DMS114 treated with DMSO at 0.1 percent for 48 hours (cell line): ENCODE data around the gene OSBPL2.

Experiments
- DNase-seq: peaks from one replicate; lab custom pipeline; 2025; ENCODE audit not compliant: unreplicated experiment; lab: John Stamatoyannopoulos, UW

The OSBPL2 gene

DNA sequence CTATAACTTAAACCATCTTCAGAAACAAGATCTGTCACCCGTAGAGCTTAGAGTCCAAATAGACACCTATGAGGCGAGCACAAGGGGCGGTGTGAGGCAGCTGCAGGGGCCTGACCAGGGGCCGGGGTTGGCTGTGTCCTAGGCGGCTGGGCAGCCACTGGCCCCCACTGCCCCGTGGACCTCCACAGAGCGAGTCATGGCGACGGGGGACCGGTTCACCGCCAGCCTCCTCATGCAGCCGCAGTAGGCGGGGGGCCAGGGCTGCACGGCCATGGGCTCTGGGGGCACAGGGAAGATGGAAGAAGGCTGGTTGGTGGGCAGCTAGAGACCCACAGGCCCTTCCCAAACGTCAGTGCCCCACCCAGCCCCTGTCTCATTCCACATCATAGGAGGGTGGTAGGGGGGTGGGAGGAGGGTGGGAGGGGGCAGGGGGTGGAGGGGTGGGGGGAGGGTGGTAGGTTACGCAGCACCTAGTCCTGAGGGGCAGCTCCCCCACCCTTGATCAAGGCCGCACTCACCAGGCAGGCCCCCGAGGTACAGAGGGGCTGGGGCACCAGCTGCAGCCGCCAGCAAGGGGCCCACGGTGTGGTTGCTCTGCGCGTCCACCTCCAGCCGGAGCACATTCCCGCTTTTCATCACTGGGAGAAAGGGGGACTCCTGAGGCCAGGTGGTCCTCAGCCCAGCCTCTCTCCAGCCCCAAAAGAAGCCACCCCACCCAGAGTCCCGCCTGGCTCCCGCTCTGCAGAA, 71.0 kb downstream of the OSBPL2 start:
- DNase-seq, result no peak

DNA sequence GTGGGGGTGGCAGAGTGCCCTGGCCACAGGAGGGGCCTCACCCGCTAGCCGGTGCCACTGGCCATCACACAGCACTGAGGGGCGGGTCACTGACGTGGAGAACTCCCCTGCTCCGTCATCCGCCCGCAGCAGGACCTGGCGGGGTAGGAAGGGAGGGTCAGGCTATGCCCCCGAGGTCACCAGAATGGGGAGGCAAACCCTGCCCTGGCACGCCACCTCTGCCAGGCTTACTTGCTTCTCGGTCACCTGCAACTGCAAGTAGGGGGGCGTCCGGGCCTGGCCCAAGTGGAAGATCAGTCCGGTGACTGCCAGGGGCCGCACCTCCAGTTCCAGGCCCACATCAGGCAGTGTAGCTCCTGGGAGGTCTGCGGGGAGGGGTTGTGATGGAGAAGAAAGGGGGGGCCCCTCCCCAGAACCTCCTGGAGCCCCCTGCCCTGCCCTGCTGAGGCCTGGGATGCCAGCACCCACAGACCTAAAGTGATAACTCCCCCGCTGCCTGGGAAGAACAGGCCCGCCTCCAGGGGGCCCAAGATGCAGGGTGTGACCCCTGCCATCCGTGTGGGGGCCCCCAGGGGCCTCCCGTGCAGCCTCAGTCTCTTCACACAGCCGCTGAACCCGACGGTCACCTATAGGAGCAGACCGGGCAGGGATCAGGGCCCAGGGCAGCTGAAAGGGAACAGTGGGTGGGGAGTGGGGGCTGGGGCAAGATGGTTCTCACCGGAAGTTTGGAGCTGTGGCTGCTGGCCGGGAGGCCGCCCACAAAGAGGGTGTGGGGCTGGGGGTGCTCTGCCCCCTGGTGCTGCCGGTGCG, 71.8 kb downstream of the OSBPL2 start:
- DNase-seq, result no peak

DNA sequence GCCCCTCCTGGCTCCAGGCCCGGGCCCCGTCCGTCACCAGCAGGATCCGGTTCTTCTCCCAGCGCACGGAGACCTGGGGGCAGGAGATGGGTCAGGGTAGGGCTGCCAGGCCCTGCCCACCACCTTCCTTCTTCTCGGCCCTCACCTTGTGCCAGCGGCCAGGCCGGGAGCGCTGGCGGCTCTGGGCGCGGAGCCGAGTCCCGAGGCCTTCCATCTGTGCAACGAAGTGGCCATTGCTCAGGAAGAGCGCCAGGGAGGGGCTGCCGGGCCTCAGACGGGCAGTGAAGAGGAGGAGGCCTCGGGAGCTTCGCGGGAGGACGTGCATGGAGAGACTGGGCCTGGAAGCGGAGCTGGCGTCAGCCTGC, 72.4 kb downstream of the OSBPL2 start:
- DNase-seq, result no peak

DNA sequence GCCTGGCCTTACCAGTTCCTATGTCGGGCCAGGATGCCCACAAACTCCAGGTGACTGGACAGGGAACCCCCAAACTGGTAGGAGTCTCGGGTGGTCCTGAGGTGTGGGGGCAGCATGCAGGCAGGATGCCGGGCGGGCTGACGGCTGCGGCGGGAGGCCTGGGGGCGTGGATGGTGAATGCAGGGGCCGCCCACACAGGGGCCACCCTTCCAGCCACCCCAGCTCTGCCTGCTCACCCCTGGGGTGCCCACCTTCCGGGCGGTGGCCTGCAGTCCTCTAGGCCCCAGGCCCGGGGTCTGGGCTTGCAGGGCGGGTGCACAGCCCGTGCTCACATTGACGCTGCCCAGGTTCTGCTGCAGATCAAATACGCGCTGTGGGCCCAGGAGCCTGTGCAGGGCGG, 72.8 kb downstream of the OSBPL2 start:
- no peak for DNase-seq

DNA sequence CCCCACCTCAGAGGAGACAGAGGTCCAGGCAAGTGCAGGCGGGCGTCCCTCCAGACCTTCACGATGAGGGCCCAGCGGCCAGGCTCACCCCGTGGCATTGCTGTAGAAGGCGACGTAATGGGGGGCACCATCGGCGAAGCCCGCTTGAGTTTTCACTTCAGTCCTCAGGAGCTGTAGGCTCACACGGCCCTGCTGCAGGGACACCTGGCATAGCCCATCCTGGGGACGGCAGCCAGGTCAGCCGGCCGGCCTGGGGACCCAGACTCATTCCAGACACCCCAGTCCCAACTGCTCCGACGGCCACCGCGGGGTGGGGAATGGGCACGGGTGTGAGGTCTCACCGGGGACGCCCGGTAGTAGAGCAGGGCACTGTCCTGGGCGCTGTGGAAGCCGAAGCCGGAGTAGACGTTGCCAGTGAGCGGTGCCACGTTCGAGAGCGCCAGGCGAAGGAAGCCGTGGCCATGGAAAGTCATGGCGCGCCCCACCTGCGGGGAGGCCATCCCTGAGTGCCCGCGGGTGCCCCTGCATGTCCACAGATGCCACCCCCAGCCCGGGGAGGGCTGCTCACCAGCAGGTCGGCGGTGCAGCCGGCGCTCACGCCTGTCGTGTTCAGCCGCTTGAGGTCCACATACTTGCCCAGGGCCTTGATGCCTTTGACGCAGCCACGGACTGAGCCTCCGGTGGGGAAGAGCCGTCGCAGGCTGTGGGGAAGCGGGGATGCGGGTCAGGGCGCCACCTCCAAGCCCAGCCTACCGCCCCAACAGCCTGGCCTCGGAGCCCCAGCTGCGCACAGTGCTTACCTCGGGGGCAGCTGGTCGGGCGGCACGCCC, 73.7 kb downstream of the OSBPL2 start:
- no peak for DNase-seq

DNA sequence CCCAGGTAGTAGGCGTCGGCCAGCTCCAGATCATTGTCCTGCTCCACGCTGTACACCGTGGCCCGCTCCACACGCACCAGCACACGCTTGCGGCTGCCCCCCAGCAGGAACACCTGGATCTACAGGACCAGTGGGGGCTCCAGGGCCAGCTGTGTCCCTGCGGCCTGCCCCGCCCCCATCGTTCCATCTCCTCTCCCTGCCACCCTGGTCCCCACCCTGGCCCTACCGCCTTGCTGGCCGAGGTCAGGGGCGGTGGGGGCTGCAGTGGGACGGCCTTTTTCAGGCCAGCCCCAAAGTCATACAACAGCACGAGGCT, 74.3 kb downstream of the OSBPL2 start:
- DNase-seq, result no peak

DNA sequence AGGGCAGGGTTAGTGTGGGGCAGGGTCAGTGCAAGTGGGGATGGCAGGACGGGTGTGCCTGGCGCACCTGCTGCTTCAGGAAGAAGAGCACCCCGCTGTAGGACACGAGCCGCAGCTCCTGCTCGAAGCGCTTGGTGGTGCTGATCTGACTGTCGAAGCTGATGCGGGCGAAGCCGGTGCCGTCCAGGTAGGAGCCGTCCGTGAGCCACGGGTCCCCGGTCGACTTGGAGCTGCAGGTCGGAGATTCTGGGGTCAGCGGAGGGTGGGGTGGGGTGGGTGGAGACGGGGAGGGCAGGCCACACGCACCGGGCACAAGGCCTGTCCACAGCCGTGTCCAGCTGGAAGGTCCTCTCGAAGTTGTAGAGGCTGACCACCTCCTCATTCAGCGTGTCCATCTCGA, 74.7 kb downstream of the OSBPL2 start:
- DNase-seq, result no peak

DNA sequence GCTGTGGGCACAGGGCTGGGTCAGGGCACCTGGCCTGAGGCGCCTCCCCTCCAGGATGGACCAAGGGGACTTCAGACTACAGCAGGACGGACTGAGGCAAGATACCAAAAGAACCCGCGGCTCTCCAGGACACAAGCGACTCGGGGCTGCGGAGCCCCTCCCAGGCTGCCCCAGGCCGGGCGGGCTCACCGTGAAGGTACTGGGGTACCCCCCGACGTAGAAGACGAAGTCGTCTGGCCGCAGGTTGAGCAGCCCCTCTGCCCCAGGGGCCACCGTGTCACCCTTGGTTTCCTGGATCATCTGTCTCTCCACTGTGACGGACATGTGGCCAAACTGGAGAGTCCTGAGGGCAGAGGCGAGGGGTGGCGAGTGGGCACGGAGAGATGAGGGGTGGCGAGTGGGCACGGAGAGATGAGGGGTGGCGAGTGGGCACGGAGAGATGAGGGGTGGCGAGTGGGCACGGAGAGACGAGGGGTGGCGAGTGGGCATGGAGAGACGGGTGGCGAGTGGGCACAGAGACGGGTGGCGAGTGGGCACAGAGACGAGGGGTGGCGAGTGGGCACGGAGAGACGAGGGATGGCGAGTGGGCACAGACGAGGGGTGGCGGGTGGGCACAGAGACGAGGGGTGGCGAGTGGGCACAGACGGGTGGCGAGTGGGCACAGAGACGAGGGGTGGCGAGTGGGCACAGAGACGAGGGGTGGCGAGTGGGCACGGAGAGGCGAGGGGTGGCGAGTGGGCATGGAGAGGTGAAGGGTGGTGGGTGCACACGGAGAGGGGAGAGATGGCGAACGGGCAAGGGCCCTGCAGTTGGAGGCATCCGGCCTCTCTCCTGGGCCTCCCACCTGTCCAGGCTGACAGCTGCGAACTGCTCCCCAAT, 75.4 kb downstream of the OSBPL2 start:
- no peak for DNase-seq

DNA sequence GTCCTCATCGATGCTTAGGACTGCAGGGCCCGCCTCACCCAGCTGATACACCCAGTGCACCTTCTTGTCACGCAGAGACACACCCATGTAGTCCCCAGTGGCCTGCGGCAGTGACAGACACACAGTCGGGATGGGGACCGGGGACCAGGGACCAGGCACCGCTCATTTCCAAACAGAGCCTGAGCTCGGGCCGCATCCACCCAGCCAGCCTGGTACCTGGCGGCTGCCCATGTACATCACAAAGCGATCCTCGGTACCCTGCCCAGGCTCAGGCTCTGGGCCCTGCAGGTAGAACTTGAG, 76.0 kb downstream of the OSBPL2 start:
- no peak for DNase-seq

DNA sequence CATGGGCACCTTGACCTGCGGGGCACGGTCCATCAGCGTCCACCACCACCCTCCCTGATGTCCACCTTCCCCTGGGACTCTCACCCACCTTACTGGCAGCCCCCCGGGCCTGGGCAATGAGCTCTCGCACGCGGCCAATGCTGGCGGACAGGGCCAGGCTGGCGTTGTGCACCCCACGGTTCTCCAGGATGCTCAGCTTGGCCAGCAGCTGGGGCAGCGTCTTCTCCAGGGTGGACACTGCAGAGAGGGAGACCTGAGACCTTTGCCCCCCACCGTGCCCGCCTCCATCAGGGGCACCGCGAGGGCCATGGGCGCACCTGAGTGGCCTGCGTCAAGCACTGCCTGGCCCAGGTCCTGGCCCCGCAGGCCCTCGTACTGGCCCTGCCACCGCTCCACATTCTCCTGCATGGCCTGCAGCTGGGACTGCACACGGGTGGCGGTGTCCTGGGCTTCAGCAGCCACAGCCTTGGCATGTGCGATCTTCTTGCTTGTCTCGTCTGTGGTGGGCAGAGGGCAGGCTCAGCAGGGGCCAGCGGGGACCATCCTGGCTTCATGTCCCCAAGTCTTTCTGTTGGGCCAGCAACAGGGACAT, 76.5 kb downstream of the OSBPL2 start:
- no peak for DNase-seq

DNA sequence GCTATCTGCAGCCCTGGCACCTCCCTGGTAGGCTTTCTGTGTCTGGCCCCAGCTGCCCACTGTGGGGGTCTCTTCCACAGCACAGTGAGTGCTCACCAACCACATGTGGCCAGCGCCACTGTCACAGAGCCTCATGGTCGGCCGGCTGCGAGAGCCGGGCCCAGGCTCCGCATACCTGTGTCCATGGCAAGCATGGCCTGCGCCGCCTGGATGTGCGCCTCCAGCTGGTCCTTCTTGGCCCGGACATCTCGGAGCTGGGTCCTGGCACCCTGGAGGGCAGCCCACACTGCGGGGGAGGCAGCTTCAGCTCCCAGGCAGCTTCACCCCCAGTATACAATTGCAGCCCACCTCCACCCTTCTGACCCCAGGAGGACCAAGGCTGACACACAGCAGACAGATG, 77.5 kb downstream of the OSBPL2 start:
- no peak for DNase-seq

DNA sequence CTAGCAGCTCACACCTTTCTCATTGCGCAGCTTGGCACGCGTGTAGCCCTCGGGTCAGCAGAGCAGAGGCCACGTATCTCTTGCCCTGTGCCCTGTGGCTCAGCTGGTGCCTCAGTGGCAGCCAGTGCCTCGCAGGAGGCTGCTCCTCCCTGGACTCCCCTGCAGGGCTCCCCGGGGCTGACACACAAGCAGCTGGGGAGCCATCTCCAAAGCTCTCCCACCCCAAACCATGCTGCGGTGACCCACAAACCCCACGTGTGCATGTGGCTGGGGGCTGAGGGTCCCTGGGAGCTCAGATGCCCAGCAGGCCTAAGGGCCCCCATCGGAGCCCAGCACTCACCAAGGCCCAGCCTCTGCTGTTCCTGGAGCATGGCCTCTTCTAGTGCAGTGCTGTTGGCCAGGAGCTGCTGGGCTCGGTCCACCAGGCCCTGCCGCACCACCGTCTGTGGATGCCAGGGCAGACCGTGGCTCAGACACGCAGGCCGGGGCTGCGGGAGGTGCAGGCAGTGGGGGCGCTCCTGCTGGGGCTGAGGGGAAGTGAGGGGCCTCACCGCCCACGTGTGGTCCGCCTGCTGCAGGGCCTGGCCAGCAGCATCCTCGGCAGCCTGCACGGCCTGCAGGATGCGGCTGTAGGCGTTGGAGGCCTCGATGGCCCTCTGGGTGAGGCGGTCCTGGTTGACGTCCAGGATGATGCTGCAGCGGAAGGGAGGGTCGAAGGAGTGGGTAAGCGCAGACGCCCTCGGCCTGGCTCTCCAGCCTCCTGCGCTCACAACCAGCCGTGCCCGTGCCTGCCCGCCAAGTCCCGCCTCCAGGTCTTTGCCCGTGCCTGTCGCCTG, 78.2 kb downstream of the OSBPL2 start:
- DNase-seq, result no peak

DNA sequence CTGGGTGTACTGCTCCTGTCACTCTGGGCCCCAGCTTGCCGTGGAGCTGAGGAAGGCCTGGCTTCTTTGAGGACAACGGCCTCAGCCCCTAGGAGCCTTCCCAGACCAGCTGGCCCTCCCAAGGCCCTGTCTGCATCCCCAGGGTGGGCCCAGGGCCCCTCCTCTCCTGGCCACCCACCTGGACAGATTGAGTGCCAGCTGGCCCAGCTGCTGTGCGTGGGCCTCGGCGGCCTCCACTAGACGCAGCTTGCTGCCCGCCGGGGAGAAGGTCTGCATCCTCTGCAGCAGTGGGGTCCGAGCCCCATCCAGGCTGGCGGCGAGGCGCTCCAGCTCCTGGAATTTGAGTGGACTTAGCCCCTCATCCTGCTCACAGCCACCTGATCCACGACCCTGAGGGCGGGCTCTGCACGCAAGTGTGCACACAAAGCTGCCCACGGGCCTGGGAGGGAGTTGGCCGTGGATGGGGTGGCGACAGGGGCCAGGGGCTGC, 78.9 kb downstream of the OSBPL2 start:
- no peak for DNase-seq

DNA sequence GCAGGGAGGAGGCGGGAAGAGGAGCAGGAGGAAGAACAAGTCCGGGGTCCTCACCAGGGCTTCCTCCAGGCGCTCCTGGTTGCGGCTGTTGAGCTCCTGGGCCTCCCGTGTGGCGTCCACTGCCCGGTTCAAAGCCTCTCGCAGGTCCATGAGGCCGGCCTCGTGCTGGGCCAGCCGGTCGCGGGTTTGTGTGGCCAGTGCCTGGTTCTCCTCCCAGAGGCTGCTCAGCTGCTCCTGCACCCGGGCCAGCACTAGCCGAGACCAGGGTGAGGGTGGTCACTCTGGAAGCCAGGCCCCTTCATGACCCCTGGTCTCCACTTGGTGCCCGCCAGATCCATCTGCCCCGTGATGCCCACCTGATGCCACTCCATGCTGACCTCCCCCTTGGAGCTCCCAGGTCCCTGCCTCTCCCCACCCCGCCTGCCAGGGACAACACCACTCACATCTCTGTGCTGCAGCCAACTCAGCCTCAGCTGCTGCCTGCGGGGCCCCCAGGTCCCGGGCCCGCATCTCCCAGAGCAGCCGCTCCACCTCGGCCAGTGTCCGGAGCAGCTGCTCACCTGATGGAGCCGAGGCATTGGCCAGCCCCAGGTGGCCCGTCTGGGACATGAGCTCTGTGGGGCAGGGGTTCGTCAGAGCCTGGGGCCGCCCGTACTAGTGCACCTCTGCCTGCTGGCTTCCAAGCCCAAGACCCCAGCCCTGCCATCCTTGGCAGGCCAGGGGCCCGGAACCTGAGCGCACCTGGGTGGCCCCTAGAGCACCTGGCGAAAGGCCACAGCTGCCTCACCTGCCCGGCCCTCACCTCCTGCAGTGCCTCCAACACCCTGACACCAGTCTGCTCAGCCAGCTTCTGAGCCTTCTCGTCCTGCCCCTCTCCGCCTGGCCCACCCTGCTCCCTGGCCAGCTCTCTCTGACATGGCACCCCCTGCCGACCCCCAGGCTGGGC, 80.4 kb downstream of the OSBPL2 start:
- DNase-seq, result no peak

DNA sequence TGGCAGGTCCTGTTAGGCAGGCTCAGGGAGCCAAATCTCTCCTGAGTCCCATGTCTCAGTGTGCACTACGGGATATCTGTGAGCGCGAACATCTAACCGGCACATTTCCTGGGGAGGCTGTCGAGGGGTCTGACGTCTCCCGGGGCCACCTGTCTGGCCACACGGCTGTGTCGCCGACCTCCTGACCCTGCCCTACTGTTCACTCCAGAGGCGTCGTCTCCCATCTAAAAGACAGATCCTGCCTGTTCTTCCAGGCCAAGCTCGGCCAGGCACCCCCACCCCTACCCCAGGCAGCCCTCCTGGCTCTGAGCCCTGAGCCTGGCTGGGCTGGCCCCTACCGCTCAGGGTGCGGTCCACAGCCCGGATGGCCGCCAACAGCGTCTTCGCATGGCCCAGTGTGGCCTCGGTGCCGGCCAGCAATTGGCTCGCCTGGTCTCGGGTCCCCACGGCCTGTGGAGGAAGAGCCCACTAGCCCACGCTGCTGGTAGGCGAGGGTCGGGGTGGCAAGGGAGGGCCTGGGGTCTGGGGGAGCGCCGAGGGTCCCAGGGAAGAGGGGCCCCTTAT, 81.1 kb downstream of the OSBPL2 start:
- no peak for DNase-seq

DNA sequence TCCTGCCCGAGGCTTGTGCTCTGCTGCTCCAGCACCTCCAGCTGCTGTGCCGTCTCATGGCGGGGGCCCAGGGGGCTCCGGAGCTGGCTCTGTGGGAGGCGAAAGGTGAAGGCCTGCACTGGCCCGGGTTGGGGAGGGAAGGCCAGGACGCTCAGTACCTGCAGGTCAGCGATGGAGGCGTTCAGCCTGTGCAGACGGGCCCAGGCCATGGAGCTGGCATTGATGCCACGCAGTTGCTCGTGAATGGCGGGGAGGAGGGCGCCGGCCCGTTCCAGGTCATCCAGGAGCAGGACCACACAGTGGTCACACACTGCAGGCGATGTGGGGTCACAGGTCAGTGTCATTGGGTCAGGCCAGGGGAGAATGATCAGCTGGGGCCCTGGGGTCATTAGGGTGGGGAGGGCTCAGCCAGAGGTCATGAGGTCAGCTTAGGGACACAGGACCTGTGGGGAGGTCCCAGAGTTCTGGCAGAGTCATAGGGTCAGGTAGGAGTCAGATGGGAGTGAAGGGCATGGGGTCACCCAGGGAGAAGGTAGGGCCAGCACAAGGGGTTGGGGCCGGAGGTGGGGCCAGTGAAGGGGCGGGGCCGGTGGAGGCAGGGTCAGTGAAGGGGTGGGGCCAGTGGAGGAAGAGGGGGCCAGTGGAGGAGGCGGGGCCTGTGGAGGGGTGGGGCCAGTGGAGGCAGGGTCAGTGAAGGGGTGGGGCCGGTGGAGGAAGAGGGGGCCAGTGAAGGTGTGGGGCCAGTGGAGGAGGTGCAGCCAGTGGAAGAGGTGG, 82.4 kb downstream of the OSBPL2 start:
- DNase-seq, result no peak

DNA sequence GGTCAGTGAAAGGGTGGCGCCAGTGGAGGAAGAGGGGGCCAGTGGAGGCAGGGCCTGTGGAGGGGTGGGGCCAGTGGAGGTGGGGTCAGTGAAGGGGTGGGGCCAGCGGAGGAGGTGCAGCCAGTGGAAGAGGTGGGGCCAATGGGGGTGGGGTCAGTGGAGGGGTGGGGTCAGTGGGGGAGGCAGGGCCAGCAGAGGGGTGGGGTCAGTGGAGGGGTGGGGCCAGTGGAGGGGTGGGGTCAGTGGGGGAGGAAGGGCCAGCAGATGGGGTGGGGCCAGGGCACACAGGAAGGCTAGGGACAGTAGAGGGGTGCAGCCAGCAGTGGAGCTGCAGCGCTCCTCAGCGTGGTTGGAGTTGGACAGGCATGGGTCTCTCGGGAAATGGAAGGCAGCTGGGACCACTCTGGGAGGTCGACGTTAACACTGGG, 83.2 kb downstream of the OSBPL2 start:
- no peak for DNase-seq

DNA sequence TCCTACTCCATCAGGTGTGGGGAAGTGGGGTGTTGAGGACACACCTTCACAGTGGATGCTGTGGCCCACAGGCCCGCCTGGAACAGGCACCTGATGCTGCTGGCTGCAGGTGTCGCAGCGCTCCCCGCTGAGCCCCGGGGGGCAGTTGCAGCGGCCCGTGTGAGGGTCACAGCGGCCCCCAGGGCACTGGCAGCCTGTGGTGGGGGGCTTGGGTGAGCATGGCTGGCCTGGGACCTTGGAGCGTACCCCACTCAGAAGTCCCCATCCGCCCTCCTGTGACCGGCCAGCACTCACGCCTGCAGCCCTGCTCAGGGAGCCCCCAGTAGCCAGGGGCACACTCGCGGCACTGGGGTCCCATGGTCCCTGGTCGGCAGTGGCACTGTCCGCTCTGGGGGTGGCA, 83.7 kb downstream of the OSBPL2 start:
- DNase-seq, result no peak
